Measurements from ENCODE around the gene SUPT20HL2. TPM values are rescaled to one million over a fixed set of nuclear protein-coding genes. Genes with fewer than 3 reads are reported as not detected.

The SUPT20HL2 gene
- total RNA-seq, 2 donors from 2014 or later = not detected

GRCh38 chrX:24334461-24334860 is 20.6 kb upstream of the SUPT20HL2 start:
- DNase-seq = no peak
- H3K36me3 ChIP-seq = no peaks in the 10 kb centered on the region
- no peak overlapping the region for H3K9ac ChIP-seq (ENCODE audit: low read depth in 2 of 2, low read length in 2 of 2)
- no peaks in the 10 kb centered on the region for H3K27me3 ChIP-seq
- H3K27ac ChIP-seq = no peak overlapping the region
- intact Hi-C loops (cut with DNase I) = no loop called here
- H3K4me1 ChIP-seq = no peaks in the 10 kb centered on the region
- H3K4me3 ChIP-seq = no peak overlapping the region
- TF ChIP-seq CTCF (IDR thresholded peaks at IDR 0.05) = no peak
- H3K9me3 ChIP-seq = no peaks in the 10 kb centered on the region

- no peak for DNase-seq
- no peak overlapping the region for H3K27ac ChIP-seq
- H3K9ac ChIP-seq (ENCODE audit: low read depth in 2 of 2, low read length in 2 of 2) = no peak overlapping the region
- no peak for TF ChIP-seq CTCF (IDR thresholded peaks at IDR 0.05)
- H3K36me3 ChIP-seq = no peaks in the 10 kb centered on the region
- H3K27me3 ChIP-seq = no peaks in the 10 kb centered on the region
- H3K4me1 ChIP-seq = no peaks in the 10 kb centered on the region
- H3K9me3 ChIP-seq = no peaks in the 10 kb centered on the region
- no peak overlapping the region for H3K4me3 ChIP-seq
- intact Hi-C loops (cut with DNase I) = no loop called here
These were observed 19.5 kb upstream of the SUPT20HL2 start for GRCh38 chrX:24333371-24333770.

- Histone ChIP-seq H3K27me3 (no peaks in the 10 kb centered on the region), H3K4me3 (no peak overlapping the region), H3K27ac (no peak overlapping the region), H3K9ac (ENCODE audit: low read depth in 2 of 2, low read length in 2 of 2) (no peak overlapping the region), H3K36me3 (no peaks in the 10 kb centered on the region), H3K4me1 (no peaks in the 10 kb centered on the region), H3K9me3 (no peaks in the 10 kb centered on the region)
- TF ChIP-seq CTCF (IDR thresholded peaks at IDR 0.05) = no peak
- intact Hi-C loops (cut with DNase I) = no loop called here
- no peak for DNase-seq
These were observed 19.0 kb upstream of the SUPT20HL2 start for GRCh38 chrX:24332878-24333277.

- no peaks in the 10 kb centered on the region for H3K4me1 ChIP-seq
- DNase-seq = no peak
- H3K9me3 ChIP-seq = no peaks in the 10 kb centered on the region
- no peaks in the 10 kb centered on the region for H3K36me3 ChIP-seq
- H3K4me3 ChIP-seq = no peak overlapping the region
- intact Hi-C loops (cut with DNase I) = no loop called here
- H3K27ac ChIP-seq = no peak overlapping the region
- H3K9ac ChIP-seq (ENCODE audit: low read depth in 2 of 2, low read length in 2 of 2) = no peak overlapping the region
- H3K27me3 ChIP-seq = no peaks in the 10 kb centered on the region
- no peak for TF ChIP-seq CTCF (IDR thresholded peaks at IDR 0.05)
These were observed 11.4 kb upstream of the SUPT20HL2 start for GRCh38 chrX:24325231-24325630.

- H3K9ac ChIP-seq (ENCODE audit: low read depth in 2 of 2, low read length in 2 of 2) = no peak overlapping the region
- intact Hi-C loops (cut with DNase I) = no loop called here
- H3K4me3 ChIP-seq = no peak overlapping the region
- no peaks in the 10 kb centered on the region for H3K9me3 ChIP-seq
- H3K4me1 ChIP-seq = no peaks in the 10 kb centered on the region
- H3K36me3 ChIP-seq = no peaks in the 10 kb centered on the region
- H3K27me3 ChIP-seq = no peaks in the 10 kb centered on the region
- TF ChIP-seq CTCF (IDR thresholded peaks at IDR 0.05) = no peak
- DNase-seq = no peak
- H3K27ac ChIP-seq = no peak overlapping the region
These were observed 8.0 kb upstream of the SUPT20HL2 start for GRCh38 chrX:24321741-24322395.

All from colonic mucosa (tissue), 4 donors.